ENCODE data around the gene TWIST2. TPM values are rescaled to one million over a fixed set of nuclear protein-coding genes. Genes with fewer than 3 reads are reported as not detected.

TWIST2 gene
- total RNA-seq, 2 donors from 2014 or later: 1.9 TPM; not detected in 1

- Mint-ChIP-seq H3K27ac (no peak overlapping the region), H3K9me3 (no peaks in the 10 kb centered on the region), H3K4me3 (no peak overlapping the region), H3K36me3 (ENCODE audit: low read depth) (no peaks in the 10 kb centered on the region), H3K4me1 (no peaks in the 10 kb centered on the region), H3K27me3 (ENCODE audit: insufficient read depth) (peaks cover 3% of the 10 kb centered on the region)
- WGBS, 2 experiments (ENCODE audit: insufficient coverage in 1 of 2, insufficient read length in 1 of 2): 94 to 100% methylated on average over 3 to 6 of the region's 6 CpGs
- H3K27me3 ChIP-seq (ENCODE audit: control insufficient read depth, insufficient read depth, low read length, poor library complexity, severe bottlenecking): peaks cover 3% of the 10 kb centered on the region
- peak; percentile 15 for DNase-seq
- H3K27ac ChIP-seq (ENCODE audit: low read depth, low read length): no peak overlapping the region
- H3K36me3 ChIP-seq (ENCODE audit: control insufficient read depth, insufficient read depth, low read length): no peaks in the 10 kb centered on the region
- H3K4me1 ChIP-seq (ENCODE audit: control insufficient read depth, insufficient read depth, low read length): no peaks in the 10 kb centered on the region
- no peaks in the 10 kb centered on the region for H3K9me3 ChIP-seq (ENCODE audit: control insufficient read depth, low read length)
- no peak overlapping the region for H3K9ac ChIP-seq (ENCODE audit: extremely low read depth, low read length, poor library complexity, severe bottlenecking)
- TF ChIP-seq, protein P1, sequence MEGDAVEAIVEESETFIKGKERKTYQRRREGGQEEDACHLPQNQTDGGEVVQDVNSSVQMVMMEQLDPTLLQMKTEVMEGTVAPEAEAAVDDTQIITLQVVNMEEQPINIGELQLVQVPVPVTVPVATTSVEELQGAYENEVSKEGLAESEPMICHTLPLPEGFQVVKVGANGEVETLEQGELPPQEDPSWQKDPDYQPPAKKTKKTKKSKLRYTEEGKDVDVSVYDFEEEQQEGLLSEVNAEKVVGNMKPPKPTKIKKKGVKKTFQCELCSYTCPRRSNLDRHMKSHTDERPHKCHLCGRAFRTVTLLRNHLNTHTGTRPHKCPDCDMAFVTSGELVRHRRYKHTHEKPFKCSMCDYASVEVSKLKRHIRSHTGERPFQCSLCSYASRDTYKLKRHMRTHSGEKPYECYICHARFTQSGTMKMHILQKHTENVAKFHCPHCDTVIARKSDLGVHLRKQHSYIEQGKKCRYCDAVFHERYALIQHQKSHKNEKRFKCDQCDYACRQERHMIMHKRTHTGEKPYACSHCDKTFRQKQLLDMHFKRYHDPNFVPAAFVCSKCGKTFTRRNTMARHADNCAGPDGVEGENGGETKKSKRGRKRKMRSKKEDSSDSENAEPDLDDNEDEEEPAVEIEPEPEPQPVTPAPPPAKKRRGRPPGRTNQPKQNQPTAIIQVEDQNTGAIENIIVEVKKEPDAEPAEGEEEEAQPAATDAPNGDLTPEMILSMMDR (conservative IDR thresholded peaks at IDR 0.05): no peak
- H3K4me3 ChIP-seq (ENCODE audit: low read length): no peak overlapping the region
Measured at GRCh38 chr2:238939074-238939473, 91.2 kb downstream of the TWIST2 start.

- no peaks in the 10 kb centered on the region for H3K4me1 ChIP-seq (ENCODE audit: control insufficient read depth, insufficient read depth, low read length)
- Mint-ChIP-seq H3K36me3 (ENCODE audit: low read depth) (no peaks in the 10 kb centered on the region), H3K4me1 (no peaks in the 10 kb centered on the region), H3K9me3 (no peaks in the 10 kb centered on the region), H3K4me3 (no peak overlapping the region), H3K27ac (no peak overlapping the region), H3K27me3 (ENCODE audit: insufficient read depth) (no peaks in the 10 kb centered on the region)
- TF ChIP-seq, protein P1 (conservative IDR thresholded peaks at IDR 0.05): no peak
- WGBS, 2 experiments (ENCODE audit: insufficient coverage in 1 of 2, insufficient read length in 1 of 2): 87 to 100% methylated on average over 3 to 8 of the region's 8 CpGs
- no peaks in the 10 kb centered on the region for H3K36me3 ChIP-seq (ENCODE audit: control insufficient read depth, insufficient read depth, low read length)
- H3K4me3 ChIP-seq (ENCODE audit: low read length): no peak overlapping the region
- H3K27ac ChIP-seq (ENCODE audit: low read depth, low read length): no peak overlapping the region
- peak; percentile 21 for DNase-seq
- no peak overlapping the region for H3K9ac ChIP-seq (ENCODE audit: extremely low read depth, low read length, poor library complexity, severe bottlenecking)
- H3K27me3 ChIP-seq (ENCODE audit: control insufficient read depth, insufficient read depth, low read length, poor library complexity, severe bottlenecking): no peaks in the 10 kb centered on the region
- no peaks in the 10 kb centered on the region for H3K9me3 ChIP-seq (ENCODE audit: control insufficient read depth, low read length)
Measured at GRCh38 chr2:238939521-238940403, 91.9 kb downstream of the TWIST2 start.

GRCh38 chr2:238940806-238941205 lies 92.9 kb downstream of the TWIST2 start:
- no peak overlapping the region for H3K4me3 Mint-ChIP-seq

More at GRCh38 chr2:238940806-238941205, 92.9 kb downstream of the TWIST2 start:
- H3K4me1 ChIP-seq (ENCODE audit: control insufficient read depth, insufficient read depth, low read length): no peaks in the 10 kb centered on the region
- 89 to 93% methylated on average over 8 of the region's 8 CpGs for WGBS, 2 experiments (ENCODE audit: insufficient coverage in 1 of 2, insufficient read length in 1 of 2)
- H3K36me3 ChIP-seq (ENCODE audit: control insufficient read depth, insufficient read depth, low read length): no peaks in the 10 kb centered on the region
- TF ChIP-seq, protein P1 (conservative IDR thresholded peaks at IDR 0.05): no peak
- H3K27ac ChIP-seq (ENCODE audit: low read depth, low read length): no peak overlapping the region
- no peaks in the 10 kb centered on the region for H3K27me3 Mint-ChIP-seq (ENCODE audit: insufficient read depth)
- no peaks in the 10 kb centered on the region for H3K9me3 ChIP-seq (ENCODE audit: control insufficient read depth, low read length)
- H3K36me3 Mint-ChIP-seq (ENCODE audit: low read depth): no peaks in the 10 kb centered on the region
- H3K4me3 ChIP-seq (ENCODE audit: low read length): no peak overlapping the region
- no peaks in the 10 kb centered on the region for H3K9me3 Mint-ChIP-seq
- no peak for DNase-seq
- no peaks in the 10 kb centered on the region for H3K4me1 Mint-ChIP-seq
- no peak overlapping the region for H3K9ac ChIP-seq (ENCODE audit: extremely low read depth, low read length, poor library complexity, severe bottlenecking)
- H3K27me3 ChIP-seq (ENCODE audit: control insufficient read depth, insufficient read depth, low read length, poor library complexity, severe bottlenecking): no peaks in the 10 kb centered on the region
- H3K27ac Mint-ChIP-seq: no peak overlapping the region

Measured in endodermal cell (in vitro differentiated cells).